ENCODE results near the gene TMEM30B. TPM values are rescaled to one million over a fixed set of nuclear protein-coding genes. Genes with fewer than 3 reads are reported as not detected.
A peak's percentile ranks its signal among the peaks of the same experiment; 100 is the strongest.

Gene TMEM30B
- total RNA-seq, 6 experiments from 2014 or later, result 4.5 to 10.0 (median 6.7) TPM

DNA sequence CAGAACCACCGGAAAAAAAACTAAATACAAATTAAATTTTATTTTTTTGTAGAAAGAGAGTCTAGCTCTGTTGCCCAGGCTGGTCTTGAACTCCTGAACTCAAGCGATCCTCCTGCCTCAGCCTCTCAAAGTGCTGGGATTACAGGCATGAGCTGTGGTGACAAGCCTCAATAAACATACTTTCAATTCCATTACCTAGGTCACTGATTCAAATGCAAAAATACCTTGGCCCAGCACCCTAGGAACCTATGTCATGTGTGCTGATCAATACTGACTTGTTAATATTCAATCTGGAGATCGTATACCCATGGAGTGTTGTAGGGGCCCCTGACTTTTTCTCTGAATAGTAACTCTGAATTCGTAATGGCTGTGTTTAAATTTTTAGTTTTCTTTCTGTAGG, 7.1 kb upstream of the TMEM30B start:
- 31% methylated on average over 4 of the region's 4 CpGs for WGBS (ENCODE audit: insufficient coverage, low coverage, low lambda C conversion rate, missing lambda C conversion rate)
- H3K27me3 ChIP-seq, result no peaks in the 10 kb centered on the region
- no peak overlapping the region for H3K4me3 ChIP-seq
- H3K9me3 ChIP-seq, result no peaks in the 10 kb centered on the region
- ATAC-seq, result peak; percentile 70 to 83 (median 76)
- TF ChIP-seq, protein P1, sequence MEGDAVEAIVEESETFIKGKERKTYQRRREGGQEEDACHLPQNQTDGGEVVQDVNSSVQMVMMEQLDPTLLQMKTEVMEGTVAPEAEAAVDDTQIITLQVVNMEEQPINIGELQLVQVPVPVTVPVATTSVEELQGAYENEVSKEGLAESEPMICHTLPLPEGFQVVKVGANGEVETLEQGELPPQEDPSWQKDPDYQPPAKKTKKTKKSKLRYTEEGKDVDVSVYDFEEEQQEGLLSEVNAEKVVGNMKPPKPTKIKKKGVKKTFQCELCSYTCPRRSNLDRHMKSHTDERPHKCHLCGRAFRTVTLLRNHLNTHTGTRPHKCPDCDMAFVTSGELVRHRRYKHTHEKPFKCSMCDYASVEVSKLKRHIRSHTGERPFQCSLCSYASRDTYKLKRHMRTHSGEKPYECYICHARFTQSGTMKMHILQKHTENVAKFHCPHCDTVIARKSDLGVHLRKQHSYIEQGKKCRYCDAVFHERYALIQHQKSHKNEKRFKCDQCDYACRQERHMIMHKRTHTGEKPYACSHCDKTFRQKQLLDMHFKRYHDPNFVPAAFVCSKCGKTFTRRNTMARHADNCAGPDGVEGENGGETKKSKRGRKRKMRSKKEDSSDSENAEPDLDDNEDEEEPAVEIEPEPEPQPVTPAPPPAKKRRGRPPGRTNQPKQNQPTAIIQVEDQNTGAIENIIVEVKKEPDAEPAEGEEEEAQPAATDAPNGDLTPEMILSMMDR (IDR thresholded peaks at IDR 0.05), result no peak
- no peak for TF ChIP-seq POLR2A (IDR thresholded peaks at IDR 0.05)
- no peak for DNase-seq
- H3K27ac ChIP-seq, result peak overlapping the region in 1 of 3 donors; percentile 26
- intact Hi-C loops (cut with DNase I), result no loop called here
- peaks cover 0 to 21% (median 3%) of the 10 kb centered on the region in 4 donors for H3K4me1 ChIP-seq
- no peaks in the 10 kb centered on the region for H3K36me3 ChIP-seq

DNA sequence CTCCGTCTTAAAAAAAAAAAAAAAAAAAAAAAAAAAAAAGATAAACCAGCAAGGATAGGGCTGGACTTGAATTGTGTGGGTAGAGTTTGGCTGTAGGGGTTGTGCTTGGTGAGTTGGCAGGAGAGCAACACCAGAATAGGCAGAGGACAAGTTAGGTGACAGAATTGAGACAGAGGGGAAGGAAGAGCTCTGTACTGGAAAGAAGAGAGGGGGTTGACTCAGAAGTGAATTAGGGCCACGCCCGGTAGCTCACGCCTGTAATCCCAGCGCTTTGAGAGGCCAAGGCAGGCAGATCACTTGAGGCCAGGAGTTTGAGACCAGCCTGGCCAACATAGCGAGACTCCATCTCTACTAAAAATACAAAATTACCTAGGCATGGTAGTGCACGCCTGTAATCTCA, 6.1 kb upstream of the TMEM30B start:
- DNase-seq (no peak), ATAC-seq (no peak)
- no peak overlapping the region for H3K4me3 ChIP-seq
- WGBS (ENCODE audit: insufficient coverage, low coverage, low lambda C conversion rate, missing lambda C conversion rate), result 65% methylated on average over 2 of the region's 7 CpGs
- peaks cover 0 to 21% (median 3%) of the 10 kb centered on the region in 4 donors for H3K4me1 ChIP-seq
- intact Hi-C loops (cut with DNase I), result no loop called here
- no peaks in the 10 kb centered on the region for H3K27me3 ChIP-seq
- no peak overlapping the region for H3K27ac ChIP-seq
- H3K36me3 ChIP-seq, result no peaks in the 10 kb centered on the region
- no peak for TF ChIP-seq POLR2A (IDR thresholded peaks at IDR 0.05)
- TF ChIP-seq, protein P1 (IDR thresholded peaks at IDR 0.05), result no peak
- no peaks in the 10 kb centered on the region for H3K9me3 ChIP-seq

DNA sequence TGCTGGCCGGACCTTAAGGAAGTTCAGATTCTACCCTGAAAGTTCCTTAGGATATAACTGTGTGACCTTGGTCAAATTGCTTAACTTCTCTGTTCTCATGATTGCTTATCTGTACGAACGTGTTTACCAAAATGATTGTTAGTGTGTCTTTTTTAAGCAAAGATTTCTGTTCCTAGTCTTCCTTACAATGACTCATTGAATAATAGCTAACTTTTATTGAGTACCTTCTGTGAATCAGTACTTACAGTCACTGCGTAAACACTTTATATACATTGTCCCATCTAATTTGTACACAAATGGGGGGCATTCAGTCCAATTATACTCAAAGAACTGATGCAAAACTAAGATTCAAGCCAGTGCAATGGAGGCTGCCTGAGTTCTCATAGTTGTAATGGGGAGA, 4.2 kb upstream of the TMEM30B start:
- Histone ChIP-seq H3K27ac (no peak overlapping the region), H3K27me3 (no peaks in the 10 kb centered on the region), H3K4me1 (peaks cover 0 to 21% (median 3%) of the 10 kb centered on the region in 4 donors), H3K36me3 (no peaks in the 10 kb centered on the region), H3K9me3 (no peaks in the 10 kb centered on the region), H3K4me3 (no peak overlapping the region)
- ATAC-seq (no peak), DNase-seq (no peak)
- intact Hi-C loops (cut with DNase I), result no loop called here
- TF ChIP-seq POLR2A (IDR thresholded peaks at IDR 0.05), result no peak
- TF ChIP-seq, protein P1 (IDR thresholded peaks at IDR 0.05), result no peak
- 42% methylated on average over 4 of the region's 4 CpGs for WGBS (ENCODE audit: insufficient coverage, low coverage, low lambda C conversion rate, missing lambda C conversion rate)

DNA sequence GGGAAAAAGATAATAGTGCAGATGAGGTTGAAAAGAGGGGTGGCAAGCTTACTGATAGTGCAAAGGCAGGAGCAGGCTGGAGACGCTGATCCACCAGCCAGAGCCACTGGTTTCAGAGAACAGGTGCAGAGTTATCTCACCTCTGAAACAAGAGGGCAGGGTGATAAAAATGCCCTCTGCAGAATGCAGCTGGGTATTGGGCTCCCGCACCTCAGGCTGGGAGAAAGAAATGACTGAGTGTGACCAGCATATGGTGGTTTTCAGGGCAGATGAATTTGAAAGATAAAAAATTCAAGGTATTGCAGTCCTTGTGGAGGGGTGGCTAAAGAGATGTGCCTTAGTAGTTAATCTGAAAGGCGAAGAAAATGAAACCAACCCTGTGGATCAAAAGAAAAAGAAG, 2.9 kb upstream of the TMEM30B start:
- no peak overlapping the region for H3K27ac ChIP-seq
- no peak for DNase-seq

More for the DNA sequence above, 2.9 kb upstream of the TMEM30B start:
- Histone ChIP-seq H3K27me3 (no peaks in the 10 kb centered on the region), H3K4me3 (no peak overlapping the region), H3K36me3 (no peaks in the 10 kb centered on the region), H3K9me3 (no peaks in the 10 kb centered on the region), H3K4me1 (peaks cover 0 to 21% (median 3%) of the 10 kb centered on the region in 4 donors)
- no peak for TF ChIP-seq POLR2A (IDR thresholded peaks at IDR 0.05)
- TF ChIP-seq, protein P1 (IDR thresholded peaks at IDR 0.05), result no peak
- intact Hi-C loops (cut with DNase I), result no loop called here
- WGBS (ENCODE audit: insufficient coverage, low coverage, low lambda C conversion rate, missing lambda C conversion rate), result 39% methylated on average over 3 of the region's 3 CpGs
- no peak for ATAC-seq

Data from right lobe of liver (tissue), 6 donors.